Aorta (tissue), 5 donors: Measurements from ENCODE around the gene EBP. TPM values are rescaled to one million over a fixed set of nuclear protein-coding genes. Genes with fewer than 3 reads are reported as not detected.

Source experiments
- ATAC-seq: fragments of 200-7000 bp; cut with Tn5 transposase; one replicate; pipeline ENCODE4 v1.9.1; 2022; ENCODE audit warnings: moderate library complexity; ENCODE audit not compliant: low FRiP score
- DNase-seq, 2 donors: peaks; one replicate each; pipeline ENCODE4 v3.0.0-alpha.2; 2020
- H3K27ac ChIP-seq, 2 donors: one replicate each; pipeline ENCODE4 v1.5.1; 2013; ENCODE audit warnings: low read length in 2 of 2, mild to moderate bottlenecking in 2 of 2, moderate library complexity in 2 of 2, control low read depth in 1 of 2, inconsistent platforms in 1 of 2, low read depth in 1 of 2
- H3K27me3 ChIP-seq, 2 donors: one replicate each; pipeline ENCODE4 v1.6.1; 2013; ENCODE audit warnings: control low read depth in 1 of 2, low read length in 1 of 2, mild to moderate bottlenecking in 1 of 2, moderate library complexity in 1 of 2; ENCODE audit not compliant: insufficient read depth in 2 of 2, control insufficient read depth in 1 of 2
- H3K36me3 ChIP-seq, 2 donors: one replicate each; pipeline ENCODE4 v1.6.1; 2013; ENCODE audit warnings: control low read depth in 1 of 2, low read length in 1 of 2, mild to moderate bottlenecking in 1 of 2; ENCODE audit not compliant: insufficient read depth in 2 of 2, control insufficient read depth in 1 of 2
- H3K4me1 ChIP-seq, 2 donors: one replicate each; pipeline ENCODE4 v1.6.1; 2013; ENCODE audit warnings: low read length in 2 of 2, control low read depth in 1 of 2, mild to moderate bottlenecking in 1 of 2, moderate library complexity in 1 of 2; ENCODE audit not compliant: insufficient read depth in 2 of 2, control insufficient read depth in 1 of 2
- H3K4me3 ChIP-seq, 2 donors: one replicate each; pipeline ENCODE4 v1.5.1; 2013; ENCODE audit warnings: low read length in 2 of 2, control low read depth in 1 of 2, mild to moderate bottlenecking in 1 of 2
- H3K9me3 ChIP-seq: one replicate; pipeline ENCODE4 v1.6.1; 2013; ENCODE audit warnings: mild to moderate bottlenecking, low read length; ENCODE audit not compliant: control insufficient read depth
- WGBS, 2 donors: extraction: QIAGEN DNeasy Blood & Tissue Kit; methylation state at CpG; one replicate each; pipeline ENCODE4 v1.1.7; 2013; 5-methylcytosine and 5-hydroxymethylcytosine counted together
- intact Hi-C, 2 donors: fragments of 100-400 bp; cut with DNase I; formaldehyde crosslinking; loops; one replicate each; pipeline versions ENCODE4 v1.14.2 to v1.15.0; 2022
- polyA plus RNA-seq, 2 donors: library from polyadenylated mRNA; stranded (reverse); fragments of 200-250 nt; gene quantifications; one replicate each; pipeline ENCODE4 v1.2.3, GENCODE V29; 2013
- total RNA-seq, 2 donors: library from RNA; stranded (reverse); fragmentation: NEBNext Ultra II Directional; extraction: Animal tissue kit (Norgen Biotek cat#: 25700); gene quantifications; one replicate each; pipeline ENCODE4 v1.2.1, GENCODE V29; 2021
- donor health status: healthy with polysubstance abuse.
- donor health status: Bipolar disorder and iron deficiency.
- donor health status: DM: no; HTN: no; CAD: no.
- donor health status: DM: no; HTN: no; CAD: no.
- donor health status: DM: yes; HTN: yes; CAD: no.

EBP gene
- total and polyA plus RNA-seq, 4 donors: 12.6 to 32.7 (median 18.5) TPM

- DNase-seq: peak in 1 of 2 donors; percentile 1
- Histone ChIP-seq H3K27me3 (no peaks in the 10 kb centered on the region), H3K36me3 (no peaks in the 10 kb centered on the region), H3K27ac (no peak overlapping the region), H3K4me3 (no peak overlapping the region), H3K9me3 (no peaks in the 10 kb centered on the region), H3K4me1 (no peaks in the 10 kb centered on the region)
- no peak for ATAC-seq
- intact Hi-C loops: no loop called here
- WGBS, 2 donors: 74 to 76% methylated on average over 5 of the region's 5 CpGs
Observed at GRCh38 chrX:48505481-48505880, 16.1 kb upstream of the EBP start.

- H3K4me3 ChIP-seq: no peak overlapping the region
- H3K4me1 ChIP-seq: no peaks in the 10 kb centered on the region
- no peaks in the 10 kb centered on the region for H3K36me3 ChIP-seq
- no peaks in the 10 kb centered on the region for H3K27me3 ChIP-seq
- H3K9me3 ChIP-seq: no peaks in the 10 kb centered on the region
- ATAC-seq (no peak), DNase-seq (peak in 1 of 2 donors; percentile 27)
- no peak overlapping the region for H3K27ac ChIP-seq
- WGBS, 2 donors: 71 to 92% methylated on average over 5 of the region's 5 CpGs
- intact Hi-C loops: no loop called here
Observed at GRCh38 chrX:48507246-48507645, 14.4 kb upstream of the EBP start.

- no peaks in the 10 kb centered on the region for H3K4me1 ChIP-seq
- H3K27ac ChIP-seq: no peak within 1 kb of the TSS
- H3K27me3 ChIP-seq: no peaks in the 10 kb centered on the region
- peak within 1 kb of the TSS; percentile 6 to 18 for H3K4me3 ChIP-seq
- 0 to 26% methylated on average over 52 to 65 of the region's 65 CpGs for WGBS, 2 donors
- intact Hi-C loops: no loop called here
- no peaks in the 10 kb centered on the region for H3K36me3 ChIP-seq
- peak; percentile 94 for ATAC-seq
- H3K9me3 ChIP-seq: no peaks in the 10 kb centered on the region
- peak; percentile 86 to 93 for DNase-seq
Observed at GRCh38 chrX:48508400-48509244, 13.0 kb upstream of the EBP start, which contains the start of gene PORCN. PORCN (plus strand) TSS chrX:48508992; CDS start chrX:48509821, 829 bp downstream.

- ATAC-seq (no peak), DNase-seq (peak in 1 of 2 donors; percentile 64)
- Histone ChIP-seq H3K27me3 (no peaks in the 10 kb centered on the region), H3K4me1 (no peaks in the 10 kb centered on the region), H3K9me3 (no peaks in the 10 kb centered on the region), H3K36me3 (no peaks in the 10 kb centered on the region), H3K4me3 (peak overlapping the region; percentile 6 to 18), H3K27ac (no peak overlapping the region)
- intact Hi-C loops: no loop called here
- WGBS, 2 donors: 0 to 22% methylated on average over 16 of the region's 16 CpGs
Observed at GRCh38 chrX:48509245-48509590, 12.4 kb upstream of the EBP start.

GRCh38 chrX:48509619-48510018 is 12.0 kb upstream of the EBP start:
- H3K27me3 ChIP-seq: no peaks in the 10 kb centered on the region
- no peaks in the 10 kb centered on the region for H3K36me3 ChIP-seq
- intact Hi-C loops: no loop called here
- ATAC-seq (peak; percentile 3), DNase-seq (peak in 1 of 2 donors; percentile 61)
- H3K9me3 ChIP-seq: no peaks in the 10 kb centered on the region
- no peaks in the 10 kb centered on the region for H3K4me1 ChIP-seq
- no peak overlapping the region for H3K27ac ChIP-seq
- WGBS, 2 donors: 56 to 57% methylated on average over 11 of the region's 11 CpGs
- H3K4me3 ChIP-seq: peak overlapping the region in 1 of 2 donors; percentile 18

- Histone ChIP-seq H3K27me3 (no peaks in the 10 kb centered on the region), H3K27ac (no peak overlapping the region)
Observed at GRCh38 chrX:48511560-48511959, 10.0 kb upstream of the EBP start.

GRCh38 chrX:48512371-48512935 is 9.2 kb upstream of the EBP start:
- no peak for ATAC-seq
- no peaks in the 10 kb centered on the region for H3K27me3 ChIP-seq
- DNase-seq: peak in 1 of 2 donors; percentile 68
- WGBS, 2 donors: 87 to 94% methylated on average over 19 to 20 of the region's 20 CpGs
- no peaks in the 10 kb centered on the region for H3K36me3 ChIP-seq
- no peak overlapping the region for H3K4me3 ChIP-seq
- no peaks in the 10 kb centered on the region for H3K9me3 ChIP-seq
- intact Hi-C loops: no loop called here
- no peaks in the 10 kb centered on the region for H3K4me1 ChIP-seq
- no peak overlapping the region for H3K27ac ChIP-seq

More at GRCh38 chrX:48511560-48511959, 10.0 kb upstream of the EBP start:
- Histone ChIP-seq H3K9me3 (no peaks in the 10 kb centered on the region), H3K36me3 (no peaks in the 10 kb centered on the region), H3K4me3 (no peak overlapping the region), H3K4me1 (no peaks in the 10 kb centered on the region)
- 68 to 74% methylated on average over 4 of the region's 4 CpGs for WGBS, 2 donors
- peak in 1 of 2 donors; percentile 39 for DNase-seq
- ATAC-seq: no peak
- intact Hi-C loops: no loop called here

GRCh38 chrX:48513670-48514069 is 7.9 kb upstream of the EBP start:
- H3K4me3 ChIP-seq: no peak overlapping the region
- ATAC-seq (no peak), DNase-seq (peak in 1 of 2 donors; percentile 42)
- H3K4me1 ChIP-seq: no peaks in the 10 kb centered on the region
- H3K27me3 ChIP-seq: no peaks in the 10 kb centered on the region
- no peak overlapping the region for H3K27ac ChIP-seq
- no peaks in the 10 kb centered on the region for H3K36me3 ChIP-seq
- intact Hi-C loops: no loop called here
- no peaks in the 10 kb centered on the region for H3K9me3 ChIP-seq
- WGBS, 2 donors: 80 to 88% methylated on average over 4 of the region's 4 CpGs
